Choroid plexus epithelial cell (primary cell): ENCODE measurements around the gene TET1.

Source experiments
- DNase-seq: peaks from one replicate; pipeline ENCODE4 v3.0.0-alpha.2; 2010; ENCODE audit warnings: low read depth
- H3K4me3 ChIP-seq: 2 replicates; pipeline ENCODE4 v1.5.1; 2011; ENCODE audit warnings: low read depth, mild to moderate bottlenecking, control low read depth, low read length, moderate library complexity
- CTCF ChIP-seq: conservative IDR thresholded peaks from 2 replicates; pipeline ENCODE4 v1.5.1; 2011; ENCODE audit warnings: low read depth, mild to moderate bottlenecking, control low read depth, inconsistent platforms, low read length, moderate library complexity

TET1 gene

GRCh38 chr10:68537796-68538195 lies 22.3 kb upstream of the TET1 start:
- no peak overlapping the region for H3K4me3 ChIP-seq
- no peak for TF ChIP-seq CTCF
- no peak for DNase-seq

GRCh38 chr10:68543004-68543918 lies 16.9 kb upstream of the TET1 start:
- no peak overlapping the region for H3K4me3 ChIP-seq
- no peak for TF ChIP-seq CTCF
- peak; percentile 72 for DNase-seq

GRCh38 chr10:68550747-68551411 lies 9.3 kb upstream of the TET1 start:
- peak; percentile 96 for TF ChIP-seq CTCF
- no peak overlapping the region for H3K4me3 ChIP-seq
- peak; percentile 93 for DNase-seq

GRCh38 chr10:68553138-68553537 lies 7.0 kb upstream of the TET1 start:
- H3K4me3 ChIP-seq: no peak overlapping the region
- no peak for DNase-seq
- no peak for TF ChIP-seq CTCF

GRCh38 chr10:68553599-68553998 lies 6.5 kb upstream of the TET1 start:
- no peak for TF ChIP-seq CTCF
- DNase-seq: no peak

GRCh38 chr10:68558478-68558877 lies 1.7 kb upstream of the TET1 start:
- no peak for TF ChIP-seq CTCF
- no peak for DNase-seq
- no peak overlapping the region for H3K4me3 ChIP-seq

More at GRCh38 chr10:68553599-68553998, 6.5 kb upstream of the TET1 start:
- H3K4me3 ChIP-seq: no peak overlapping the region

- H3K4me3 ChIP-seq: no peak overlapping the region
- no peak for TF ChIP-seq CTCF
- no peak for DNase-seq
These were observed 886 bp upstream of the TET1 start for GRCh38 chr10:68559251-68559650.
